HG03064 (cell line): ENCODE measurements around the gene CCBE1.

Experiments used
- ATAC-seq: cut with Tn5 transposase; IDR thresholded peaks from one replicate; pipeline ENCODE4 v1.9.1; 2021; ENCODE audit warnings: low read depth; ENCODE audit not compliant: unreplicated experiment

The CCBE1 gene

GRCh38 chr18:59466980-59467379, 230.2 kb downstream of the CCBE1 start:
- ATAC-seq, result no peak

DNA sequence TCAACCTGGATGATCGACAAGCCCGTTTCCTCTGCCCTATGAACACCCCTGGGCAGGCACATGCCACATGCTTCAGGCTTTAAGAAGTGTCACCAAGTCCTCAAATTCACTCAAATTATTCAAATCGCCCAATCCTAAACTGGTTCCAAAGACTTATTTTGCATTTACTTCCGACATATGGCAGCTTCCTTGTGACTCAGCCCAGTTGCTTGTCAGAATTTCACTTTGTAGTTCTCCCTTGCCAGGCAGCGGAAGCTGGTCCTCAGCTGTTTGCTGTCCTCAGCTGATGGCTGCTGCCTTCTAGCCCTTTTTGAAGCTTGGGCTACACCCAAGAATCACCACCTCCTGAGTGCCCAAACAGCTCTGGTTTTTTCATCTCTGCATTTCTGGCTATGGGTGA, 232.7 kb downstream of the CCBE1 start:
- no peak for ATAC-seq

GRCh38 chr18:59461171-59461570, 236.1 kb downstream of the CCBE1 start:
- no peak for ATAC-seq

- ATAC-seq, result no peak
These were observed 237.2 kb downstream of the CCBE1 start for GRCh38 chr18:59460072-59460420.

- ATAC-seq, result no peak
These were observed 237.7 kb downstream of the CCBE1 start for GRCh38 chr18:59459369-59460071.

DNA sequence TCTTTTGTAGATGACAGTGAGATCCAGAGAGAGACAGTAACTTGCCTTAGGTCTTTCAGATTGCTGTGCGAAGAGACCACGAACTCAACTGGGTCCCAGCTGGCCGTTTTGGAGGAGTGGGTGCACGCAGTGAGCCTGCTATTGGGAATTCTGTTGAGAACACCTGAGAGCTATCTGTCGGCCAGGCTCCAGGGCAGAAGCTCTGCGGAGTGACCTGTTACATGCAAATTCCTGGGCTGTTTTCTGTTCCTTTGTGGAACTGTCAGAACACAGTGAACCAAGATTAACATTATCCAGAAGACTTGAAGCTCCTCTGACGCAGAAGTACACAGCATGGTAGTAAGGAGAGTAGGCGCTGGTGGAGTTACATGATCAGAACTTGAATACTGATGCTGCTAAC, 238.6 kb downstream of the CCBE1 start:
- no peak for ATAC-seq

DNA sequence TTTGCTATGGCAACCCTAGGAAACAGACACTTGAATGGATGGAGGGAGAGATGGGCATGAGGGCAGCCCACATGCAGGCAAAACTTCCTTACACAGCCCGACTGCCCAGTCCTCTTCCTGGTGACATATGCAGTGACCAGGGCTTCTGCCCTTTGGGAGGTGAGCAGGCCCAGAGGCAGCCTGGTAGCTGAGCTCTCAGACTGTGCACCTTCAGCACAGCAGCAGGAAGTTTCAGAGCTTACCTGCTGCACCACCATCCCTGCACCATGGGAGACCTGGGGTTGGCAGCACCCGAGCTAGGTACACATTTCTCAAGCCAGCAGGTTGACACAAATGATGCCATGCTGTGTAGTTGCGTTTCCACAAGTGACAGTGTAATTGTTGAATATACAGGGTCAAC, 240.6 kb downstream of the CCBE1 start:
- no peak for ATAC-seq

DNA sequence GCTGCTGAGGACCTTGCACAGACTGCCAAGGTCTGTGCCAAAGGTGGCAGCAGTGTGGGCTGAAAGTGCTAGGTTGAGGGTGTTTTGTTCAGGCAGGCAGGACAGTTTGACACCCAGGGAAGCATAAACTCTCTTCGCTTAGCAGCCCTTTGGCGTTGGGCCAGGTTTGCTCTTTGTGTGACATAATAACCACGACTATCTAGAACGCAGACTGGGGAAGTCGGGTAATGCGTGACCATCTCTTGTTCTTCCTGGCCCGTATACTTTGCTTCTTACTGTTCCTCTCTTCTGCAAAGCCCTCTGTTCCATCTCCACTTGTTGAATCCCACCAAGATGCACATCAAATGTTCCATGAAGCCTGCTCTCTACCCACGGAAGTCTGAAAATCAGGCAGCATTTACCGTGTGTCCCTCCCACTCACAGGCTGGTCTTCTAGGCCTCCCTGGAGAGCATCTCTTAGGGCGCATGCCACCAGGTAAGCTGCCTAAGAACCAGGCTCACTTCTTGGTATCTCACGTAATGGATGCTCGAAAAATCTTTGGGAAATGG, 241.4 kb downstream of the CCBE1 start:
- no peak for ATAC-seq

DNA sequence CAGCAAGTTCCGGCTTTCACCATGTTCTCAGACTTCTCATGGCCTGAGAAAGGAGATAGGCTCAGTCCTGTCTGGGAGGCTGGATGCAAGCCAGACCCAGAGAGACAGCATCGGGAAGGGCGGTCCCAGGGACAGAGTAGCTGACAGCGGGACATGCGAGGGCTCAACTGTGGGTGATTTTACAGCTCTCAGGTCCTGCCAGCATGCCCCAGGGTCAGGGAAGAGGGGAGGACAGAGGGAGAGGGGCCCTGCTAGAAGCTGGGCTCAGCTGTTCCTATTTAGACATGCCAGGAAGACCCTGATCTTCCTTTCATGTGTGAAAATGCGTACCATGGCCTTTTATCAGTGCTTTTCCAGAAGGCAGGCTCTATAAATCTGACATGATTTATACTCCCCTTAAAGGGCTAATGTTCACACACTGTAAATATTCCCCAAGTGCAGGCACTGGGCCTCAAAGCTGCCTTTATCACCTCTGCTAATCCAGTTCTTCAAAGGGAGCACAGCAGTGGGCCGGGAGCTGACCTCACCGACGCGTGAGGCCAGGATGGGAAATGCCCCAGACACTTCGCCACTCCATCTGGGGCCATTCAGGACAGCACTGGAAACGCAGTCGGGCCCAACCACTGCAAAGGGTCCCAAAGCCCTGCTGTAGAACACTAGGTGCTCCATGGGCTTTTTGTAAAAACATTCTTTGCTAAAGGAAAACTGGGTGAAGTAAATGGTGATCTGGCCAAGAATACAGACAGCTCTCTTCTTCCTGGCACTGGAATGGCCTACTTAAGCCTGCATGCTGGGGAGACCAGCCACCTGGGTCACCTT, 242.1 kb downstream of the CCBE1 start:
- ATAC-seq, result no peak

GRCh38 chr18:59453468-59453961, 243.7 kb downstream of the CCBE1 start:
- ATAC-seq, result no peak

- no peak for ATAC-seq
These were observed 245.3 kb downstream of the CCBE1 start for GRCh38 chr18:59451963-59452362.

- no peak for ATAC-seq
These were observed 246.2 kb downstream of the CCBE1 start for GRCh38 chr18:59451073-59451472.

- no peak for ATAC-seq
These were observed 248.7 kb downstream of the CCBE1 start for GRCh38 chr18:59448546-59448945.

DNA sequence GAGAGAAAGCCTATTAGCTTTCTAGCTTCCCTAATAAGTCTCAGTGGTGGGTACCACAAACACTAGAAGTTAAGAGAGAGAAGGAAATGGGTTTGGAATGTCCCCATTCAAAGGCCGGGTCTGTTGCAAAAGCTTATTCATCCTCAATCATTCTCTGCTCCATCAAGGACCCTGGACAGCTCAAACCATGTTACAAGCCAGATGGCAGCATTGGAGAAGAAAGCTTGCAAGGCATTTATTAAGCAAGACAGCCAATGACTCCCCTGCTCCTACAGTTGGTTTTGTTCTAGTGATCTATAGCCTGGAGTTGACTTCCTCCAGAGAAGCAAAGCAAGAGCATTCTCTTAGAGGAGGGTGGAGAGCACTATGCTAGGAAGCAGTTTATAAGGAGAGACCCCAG, 251.2 kb downstream of the CCBE1 start:
- ATAC-seq, result no peak

DNA sequence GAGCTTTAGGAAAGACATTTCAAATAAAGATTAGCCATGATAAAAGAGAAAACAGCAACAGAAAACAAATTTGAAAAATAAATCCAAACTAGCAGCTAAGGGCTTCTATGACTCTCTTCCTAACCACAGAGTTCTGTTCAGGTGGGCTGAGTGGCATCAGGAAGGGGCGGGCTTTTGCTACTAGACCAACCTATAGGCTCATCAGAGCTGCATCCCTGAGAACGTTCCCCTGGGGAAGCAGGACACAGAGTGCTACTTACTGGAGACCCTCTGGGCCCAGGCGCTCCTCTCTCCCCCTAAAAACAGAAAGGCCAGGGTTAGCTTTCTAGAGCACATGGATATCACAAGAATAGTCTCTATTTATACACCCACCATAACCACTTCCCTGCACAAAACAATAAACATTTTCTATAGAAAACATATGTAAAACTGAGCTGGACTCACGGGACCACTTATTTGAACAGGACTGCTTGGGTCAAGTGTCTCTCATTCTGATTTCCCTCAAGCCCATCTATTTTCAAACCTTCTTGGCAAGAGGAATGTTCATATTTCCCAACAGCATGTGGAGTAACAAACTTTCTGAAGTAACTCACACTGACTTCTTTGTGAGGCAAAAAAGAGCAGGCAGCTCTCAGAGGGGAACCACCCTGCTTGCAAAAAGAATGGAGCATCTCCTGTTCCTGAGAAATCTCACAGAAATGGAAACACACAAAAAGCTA, 259.2 kb downstream of the CCBE1 start:
- no peak for ATAC-seq

DNA sequence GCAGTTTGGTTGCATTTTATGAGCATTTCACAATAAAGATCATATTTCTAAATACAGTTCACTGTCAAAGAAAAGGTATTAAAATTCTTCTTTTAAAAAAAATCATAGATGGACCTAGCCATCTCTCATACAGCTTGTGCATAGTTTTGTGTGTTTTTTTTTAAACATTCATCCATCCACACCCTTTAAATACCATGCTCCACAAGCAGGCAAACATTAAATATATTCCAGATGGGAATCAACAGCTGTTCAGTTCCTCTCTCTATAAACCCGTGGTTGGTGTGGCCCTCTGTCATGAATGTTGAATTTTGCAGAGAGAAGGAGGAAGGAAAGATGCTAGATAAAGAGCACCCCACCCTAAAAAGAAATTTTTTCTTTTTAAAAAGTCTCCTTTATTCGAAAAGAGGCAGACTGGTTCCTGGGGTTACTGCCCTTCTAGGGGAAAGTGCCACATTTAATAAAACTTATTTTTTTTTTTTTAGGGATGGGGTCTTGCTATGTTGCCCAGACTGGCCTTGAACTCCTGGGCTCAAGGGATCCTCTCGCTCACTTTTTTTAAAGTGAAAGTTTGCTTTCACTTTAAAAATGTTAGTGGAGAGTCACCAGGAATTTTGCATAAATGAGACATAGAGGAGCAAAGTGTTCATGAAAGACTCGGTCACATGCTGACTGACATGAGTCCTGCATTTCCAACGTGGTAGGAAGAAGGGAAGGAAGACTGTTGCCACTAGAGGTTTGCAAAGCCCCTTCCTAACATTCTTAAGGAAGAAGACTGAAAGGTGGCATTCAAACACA, 264.2 kb downstream of the CCBE1 start:
- no peak for ATAC-seq

DNA sequence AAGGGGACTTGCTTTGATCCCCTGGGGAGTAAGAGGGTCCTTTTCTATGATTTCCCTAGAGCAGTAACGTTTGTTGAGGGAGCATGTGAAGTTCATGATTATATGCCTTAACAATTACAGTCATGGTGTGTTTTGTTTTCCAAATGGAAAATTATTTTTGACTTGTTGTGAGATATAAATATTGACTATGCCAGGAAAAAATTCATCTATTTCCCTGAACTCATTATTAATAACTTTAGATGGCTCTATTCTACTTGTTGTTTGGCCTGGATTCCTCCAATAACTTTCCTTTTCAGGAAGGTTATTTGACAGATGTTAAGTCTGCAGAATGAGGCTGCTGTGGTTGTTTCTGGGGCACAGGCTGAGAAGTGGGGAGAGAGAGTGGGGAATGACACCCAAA, 266.1 kb downstream of the CCBE1 start:
- no peak for ATAC-seq

DNA sequence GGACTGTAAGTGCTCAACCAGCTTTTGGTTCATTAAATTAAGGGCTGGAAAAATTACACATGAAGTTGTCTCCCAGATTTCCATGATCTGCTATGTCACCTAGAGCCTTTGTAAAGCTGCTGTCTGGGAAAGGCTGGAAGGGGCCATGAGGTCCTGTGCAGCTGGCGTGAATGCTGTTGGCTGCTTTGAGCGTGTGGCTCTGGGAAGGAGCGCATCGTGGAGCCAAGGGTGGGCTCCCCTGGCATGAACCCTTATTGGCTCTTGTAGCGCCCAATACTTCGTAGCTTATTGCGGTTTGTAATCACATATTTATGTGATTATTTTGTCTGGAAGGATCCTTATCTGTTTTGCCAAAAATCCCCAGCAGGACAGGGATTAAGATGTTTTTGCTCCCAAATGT, 267.6 kb downstream of the CCBE1 start:
- no peak for ATAC-seq

DNA sequence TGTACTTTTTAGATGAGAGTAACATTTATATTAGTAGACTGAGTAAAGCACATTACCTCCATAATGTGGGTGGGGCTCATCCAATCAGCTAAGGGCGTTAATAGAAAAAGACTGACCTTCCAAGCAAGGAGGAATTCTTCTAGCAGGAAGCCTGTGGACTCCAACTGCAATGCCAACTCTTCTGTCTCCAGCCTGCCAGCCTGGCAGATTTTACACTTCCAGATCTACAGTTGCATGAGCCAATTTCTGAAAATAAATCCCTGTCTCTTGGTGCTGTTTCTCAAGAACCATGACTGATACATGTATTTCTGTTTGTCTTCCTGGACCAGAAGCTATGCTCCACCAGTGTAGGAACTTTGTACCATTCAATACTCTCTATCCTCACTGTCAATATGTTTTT, 269.2 kb downstream of the CCBE1 start:
- ATAC-seq, result no peak

- no peak for ATAC-seq
These were observed 270.4 kb downstream of the CCBE1 start for GRCh38 chr18:59426855-59427254.
